NCI-H128 (cell line): ENCODE data around the gene RPL19.
"Not testable (repeated sequence)": the region's sequence is repeated elsewhere in the genome, so short reads cannot be mapped to it uniquely, and the experiment has no call there.

Experiments used
- DNase-seq: peaks from one replicate; lab custom pipeline; 2025; ENCODE audit not compliant: unreplicated experiment; lab: John Stamatoyannopoulos, UW

The RPL19 gene

DNA sequence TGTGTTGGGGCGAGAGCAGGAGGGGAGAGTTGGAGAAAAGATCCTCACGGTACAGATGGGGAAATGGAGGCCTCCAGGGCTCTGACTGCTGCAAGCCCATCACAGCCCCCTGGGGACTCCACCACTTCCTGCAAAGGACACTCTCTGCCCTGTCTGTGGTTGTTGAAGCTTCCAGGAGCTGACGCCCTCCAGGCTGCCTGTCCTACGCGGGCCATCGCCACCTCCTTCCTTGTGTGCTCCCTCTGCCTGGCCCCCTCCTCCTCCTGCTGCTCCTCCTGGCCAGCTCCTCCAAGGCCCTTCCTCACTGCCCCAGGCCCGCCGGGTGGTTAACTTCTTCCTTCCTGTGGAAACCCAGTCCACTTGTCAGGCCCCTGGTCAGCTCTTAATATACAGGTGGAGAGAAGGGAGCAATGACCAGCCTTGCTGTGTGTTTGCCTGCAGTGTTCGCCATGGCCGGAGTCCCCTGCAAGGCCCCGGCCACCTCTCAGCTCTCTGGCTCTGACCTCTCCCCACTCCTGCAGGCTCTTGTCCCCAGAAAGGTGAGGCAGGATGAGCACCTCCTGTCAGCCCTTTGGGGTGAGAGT lies 44.0 kb downstream of the RPL19 start:
- no peak for DNase-seq

DNA sequence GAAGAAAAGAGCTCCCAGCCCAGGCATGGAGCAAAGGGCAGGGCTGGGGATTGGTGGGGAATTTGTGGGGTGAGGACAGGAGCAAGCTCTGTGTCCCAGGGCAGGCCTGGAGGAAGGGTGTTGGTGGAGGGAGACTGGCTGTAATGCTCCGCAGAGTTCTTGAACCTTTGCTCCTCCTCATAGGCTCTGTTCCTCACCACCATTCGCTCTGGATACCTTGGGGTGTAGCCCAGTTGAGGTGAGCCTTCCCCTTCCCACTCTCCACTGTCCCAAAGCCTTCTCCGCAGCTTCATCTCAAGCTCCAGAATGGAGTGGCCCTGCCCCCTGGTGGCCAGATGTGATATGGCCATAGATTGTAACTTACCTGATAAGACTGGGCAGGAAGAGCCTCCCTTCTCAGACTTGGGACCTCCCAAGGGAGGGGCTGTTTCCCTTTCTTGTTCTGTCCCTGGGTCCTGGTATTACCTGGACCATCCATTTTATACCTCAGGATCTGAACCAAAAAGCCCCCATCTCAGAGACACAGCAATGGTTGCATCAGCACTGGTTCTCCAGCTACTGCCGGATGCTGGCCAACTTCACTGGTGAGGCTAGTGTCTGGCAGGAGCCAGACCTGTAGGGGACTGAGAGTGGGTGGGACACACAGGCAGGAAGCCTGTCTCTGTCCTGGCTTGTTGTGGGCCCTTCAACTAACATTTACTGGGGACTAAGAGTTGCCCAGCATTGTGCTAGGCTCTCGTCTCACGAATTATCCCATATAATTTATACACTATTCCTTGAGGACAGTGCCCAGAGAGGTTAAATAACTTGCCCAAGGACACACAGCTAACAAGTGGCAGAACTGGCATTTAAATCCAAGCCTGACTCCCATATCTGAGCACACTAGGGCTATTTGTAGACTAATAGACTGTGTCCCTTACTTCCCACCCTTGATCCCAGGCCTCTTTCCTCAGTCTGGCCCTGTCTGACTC lies 44.8 kb downstream of the RPL19 start:
- peak; percentile 22 for DNase-seq

DNA sequence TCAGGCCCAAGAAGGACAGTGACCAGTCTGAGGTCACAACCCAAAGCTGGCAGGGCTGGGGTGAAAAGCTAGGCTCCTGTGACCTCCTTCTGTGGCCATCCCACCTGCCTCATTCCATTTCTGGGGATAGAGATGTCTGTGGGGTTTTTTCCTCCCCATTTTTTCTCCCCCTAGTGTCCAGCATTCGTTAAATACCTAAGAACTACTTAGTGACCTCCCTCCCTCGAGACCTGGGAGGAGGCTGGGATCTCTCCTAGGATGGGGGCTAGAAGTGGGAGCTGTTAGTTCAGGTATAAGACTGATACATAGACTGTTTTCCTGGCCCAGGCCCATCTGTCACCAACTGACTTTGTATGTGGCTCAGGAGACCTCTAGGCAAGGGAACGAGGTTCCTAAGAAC lies 46.2 kb downstream of the RPL19 start:
- no peak for DNase-seq

DNA sequence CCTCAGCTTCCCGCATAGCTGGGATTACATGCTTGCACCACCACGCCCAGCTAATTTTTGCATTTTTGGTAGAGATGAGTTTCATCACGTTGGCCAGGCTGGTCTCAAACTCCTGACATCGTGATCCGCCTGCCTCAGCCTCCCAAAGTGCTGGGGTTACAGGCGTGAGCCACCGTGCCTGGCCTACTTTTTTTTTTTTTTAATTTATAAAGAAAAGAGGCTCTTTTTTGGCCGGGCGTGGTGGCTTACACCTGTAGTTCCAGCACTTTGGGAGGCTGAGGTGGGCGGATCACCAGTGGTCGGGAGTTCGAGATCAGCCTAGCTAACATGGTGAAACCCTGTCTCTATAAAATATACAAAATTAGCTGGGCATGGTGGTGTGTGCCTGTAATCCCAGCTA lies 50.0 kb downstream of the RPL19 start:
- not testable (repeated sequence) for DNase-seq

DNA sequence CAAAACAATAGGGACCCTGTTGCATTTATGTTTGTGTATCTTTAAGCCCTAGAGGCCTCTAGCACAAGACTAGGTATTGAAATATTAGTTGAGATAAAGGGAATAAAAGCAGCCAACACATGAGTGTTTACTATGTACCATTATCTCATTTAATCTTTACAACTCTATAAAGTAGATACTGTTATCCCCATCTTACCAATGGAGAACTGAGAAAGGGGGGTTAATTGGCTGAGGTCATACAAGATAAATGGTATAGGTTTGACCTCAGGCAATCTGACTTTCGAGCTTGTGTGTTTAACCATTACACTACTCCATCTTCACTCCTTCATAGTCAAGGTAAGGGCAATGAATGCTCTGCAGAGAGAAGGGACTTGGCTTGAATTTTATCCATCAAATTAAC lies 51.9 kb downstream of the RPL19 start:
- no peak for DNase-seq

DNA sequence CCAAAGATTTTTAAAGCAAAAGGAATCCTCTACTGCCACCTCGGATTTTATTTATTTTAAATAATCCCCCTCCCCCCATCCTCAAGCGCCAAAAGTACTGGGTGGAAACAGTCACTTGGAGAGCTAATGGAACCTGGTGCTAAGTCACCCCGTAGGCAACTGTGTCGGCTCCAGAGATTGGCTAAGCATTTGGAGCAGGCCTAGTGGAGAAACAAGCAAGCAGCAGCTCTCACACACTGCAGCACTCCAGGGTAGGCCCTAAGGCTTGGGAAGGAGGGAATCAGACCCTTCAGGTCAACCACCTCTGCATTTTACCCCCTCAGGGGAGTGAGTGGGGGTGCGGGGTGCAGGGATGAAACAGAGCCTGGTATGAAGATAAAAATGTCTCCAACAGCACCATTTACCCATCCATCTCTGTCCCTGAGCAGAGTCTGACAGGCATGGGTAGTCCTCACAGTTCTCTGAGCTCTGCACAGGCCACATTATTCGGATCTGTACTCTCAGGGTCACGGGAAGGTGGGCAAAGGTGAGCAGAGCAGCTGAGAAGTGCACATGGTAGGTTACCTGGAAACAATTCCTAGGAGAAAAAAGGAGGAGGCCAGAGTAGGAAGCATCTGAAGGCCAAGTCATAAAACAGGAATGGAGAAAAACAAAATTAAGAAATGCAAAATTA lies 52.8 kb downstream of the RPL19 start:
- DNase-seq, result no peak
